HG03097 (cell line): ENCODE data around the gene PGM1.

ENCODE experiments used
- ATAC-seq: cut with Tn5 transposase; IDR thresholded peaks from one replicate; pipeline ENCODE4 v1.9.1; 2021; ENCODE audit not compliant: unreplicated experiment, low FRiP score

PGM1 gene

GRCh38 chr1:63663301-63663700 is 70.1 kb downstream of the PGM1 start:
- no peak for ATAC-seq

DNA sequence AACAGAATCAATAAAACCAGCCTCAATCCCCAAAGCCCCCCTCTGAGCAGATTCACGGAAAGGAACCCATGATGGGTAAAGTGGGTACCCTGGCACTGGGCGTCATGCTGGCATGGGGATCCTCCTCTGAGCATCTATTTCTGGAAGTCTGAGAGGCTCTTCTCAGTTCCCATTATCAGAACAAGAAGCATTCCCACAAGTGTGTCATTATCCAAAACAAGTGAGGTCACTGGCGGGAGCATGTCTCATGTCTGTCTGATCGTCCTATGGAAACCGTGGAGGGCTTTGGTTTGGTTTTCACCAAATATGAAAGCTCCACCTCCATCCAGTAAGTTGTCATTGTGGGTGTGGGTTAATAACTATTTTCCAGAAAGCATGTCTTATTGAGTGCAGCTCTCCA is 70.7 kb downstream of the PGM1 start:
- no peak for ATAC-seq

DNA sequence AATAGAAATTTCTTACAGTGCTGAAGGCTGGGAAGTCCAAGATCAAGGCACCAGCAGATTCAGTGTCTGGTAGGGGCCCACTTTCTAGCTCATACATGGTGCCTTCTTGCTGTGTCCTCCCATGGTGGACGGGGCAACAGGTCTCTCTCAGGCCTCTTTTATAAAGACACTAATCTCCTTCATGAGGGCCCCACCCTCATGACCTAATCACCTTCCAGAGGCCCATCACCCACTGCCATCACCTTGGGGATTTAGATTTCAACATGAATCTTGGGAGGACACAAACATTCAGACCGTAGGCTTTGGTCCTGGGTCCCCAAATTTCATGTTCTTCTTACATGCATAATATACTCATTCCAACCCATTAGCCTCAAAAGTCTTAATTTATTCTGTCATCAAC is 71.5 kb downstream of the PGM1 start:
- no peak for ATAC-seq

- ATAC-seq: no peak
Measured at GRCh38 chr1:63665410-63665809, 72.2 kb downstream of the PGM1 start.

DNA sequence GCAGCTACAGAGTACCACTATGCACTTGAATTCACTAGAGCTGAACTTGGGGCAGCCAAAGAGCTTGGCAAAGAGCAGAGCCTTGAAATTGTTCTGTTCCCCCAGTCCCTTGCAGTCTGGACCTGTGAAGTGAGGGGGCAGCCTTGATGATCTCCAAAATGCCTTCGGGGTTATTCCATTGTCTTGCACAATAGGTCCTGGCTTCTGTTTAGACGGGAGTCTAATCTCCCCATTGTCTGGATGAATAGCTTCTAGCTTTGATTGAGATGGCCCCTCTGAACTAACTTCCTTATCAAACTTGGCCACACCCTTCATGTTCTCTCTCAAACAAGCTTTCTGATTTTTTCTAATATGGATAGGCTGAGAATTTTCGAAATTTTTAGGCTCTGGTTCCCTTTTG is 72.6 kb downstream of the PGM1 start:
- ATAC-seq: no peak

- no peak for ATAC-seq
Measured at GRCh38 chr1:63668298-63668697, 75.1 kb downstream of the PGM1 start.

DNA sequence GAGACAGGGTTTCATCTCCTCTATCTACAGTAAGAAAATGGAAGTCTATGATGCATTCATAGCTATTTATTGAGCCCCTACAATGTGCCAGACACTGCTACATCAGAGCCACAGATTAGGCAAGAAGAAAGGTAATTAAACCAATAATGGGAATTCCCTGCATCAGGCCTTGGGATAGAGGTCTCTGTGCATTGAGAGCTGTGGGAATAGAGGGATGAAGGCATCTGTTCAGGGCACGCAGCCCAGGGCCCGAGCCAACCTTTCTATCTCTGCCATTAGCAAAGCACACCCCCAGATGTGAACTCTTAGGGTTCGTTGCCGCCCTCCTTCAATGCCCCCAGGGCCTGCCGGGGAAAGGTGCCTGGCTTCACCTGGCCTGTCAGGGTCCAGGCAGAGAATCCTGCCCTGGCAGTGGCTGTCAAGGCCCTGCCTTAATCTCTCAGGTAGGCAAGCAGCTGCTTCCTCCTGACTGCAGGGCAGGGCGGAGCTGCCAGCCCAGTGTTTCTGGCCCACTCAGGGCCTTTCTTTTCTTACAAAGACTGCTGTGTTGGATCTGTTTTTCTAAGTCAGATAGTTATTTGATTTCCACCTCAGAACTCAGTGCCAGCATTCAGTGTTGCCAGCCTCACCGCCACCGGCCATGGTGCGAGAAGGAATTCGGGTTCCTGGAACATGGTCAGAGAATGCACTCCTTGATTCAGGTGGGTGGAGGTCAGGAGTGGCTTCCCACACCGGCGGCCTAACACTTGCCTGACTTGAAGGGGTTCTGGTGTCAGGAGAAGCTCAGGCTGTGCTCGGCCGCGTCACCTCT is 76.1 kb downstream of the PGM1 start:
- no peak for ATAC-seq

DNA sequence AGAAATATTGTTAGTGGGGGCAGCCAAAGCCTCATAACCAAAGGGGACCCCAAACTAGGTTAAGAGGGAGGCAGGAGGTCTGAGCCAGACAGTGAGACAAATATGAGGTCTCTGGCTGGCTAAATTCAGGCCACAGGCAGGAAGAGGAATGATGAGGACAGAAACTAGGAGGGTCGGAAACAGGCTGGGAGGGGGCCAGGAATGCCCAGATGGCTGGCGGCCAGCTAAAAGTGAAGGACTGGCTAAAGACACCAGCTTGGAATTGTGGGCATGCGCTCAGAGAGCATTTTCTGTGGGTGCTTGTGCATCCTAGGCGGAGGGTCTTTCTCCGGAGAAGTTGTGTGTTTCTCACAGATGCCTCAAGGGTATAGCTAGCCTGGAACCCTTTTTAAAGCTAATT is 77.0 kb downstream of the PGM1 start:
- no peak for ATAC-seq

- no peak for ATAC-seq
Measured at GRCh38 chr1:63671514-63671913, 78.3 kb downstream of the PGM1 start.

- ATAC-seq: no peak
Measured at GRCh38 chr1:63674238-63674864, 81.1 kb downstream of the PGM1 start.

- no peak for ATAC-seq
Measured at GRCh38 chr1:63674865-63675419, 81.7 kb downstream of the PGM1 start.

GRCh38 chr1:63675420-63675931 is 82.3 kb downstream of the PGM1 start:
- ATAC-seq: no peak

DNA sequence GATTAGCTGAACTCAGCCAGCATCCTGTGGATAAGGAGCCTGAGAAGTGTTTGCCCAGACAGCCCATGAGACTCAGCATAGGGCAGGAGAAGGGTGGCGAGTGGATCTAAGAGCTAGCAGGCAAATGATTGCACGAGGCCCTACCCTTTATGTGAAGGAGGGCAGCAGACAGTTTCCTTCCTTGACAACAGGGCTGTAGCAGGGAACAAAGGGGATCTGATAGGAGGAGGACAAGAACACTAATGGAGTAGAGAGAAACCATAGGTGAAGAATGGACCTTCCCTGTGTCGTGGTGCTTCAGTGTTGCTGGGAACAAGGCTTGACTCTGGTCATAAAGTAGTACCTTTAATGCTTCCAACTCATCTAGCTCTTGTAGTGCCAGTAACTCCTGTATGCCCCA is 84.3 kb downstream of the PGM1 start:
- no peak for ATAC-seq

- ATAC-seq: no peak
Measured at GRCh38 chr1:63678200-63678599, 85.0 kb downstream of the PGM1 start.

- ATAC-seq: no peak
Measured at GRCh38 chr1:63679076-63679475, 85.9 kb downstream of the PGM1 start.

DNA sequence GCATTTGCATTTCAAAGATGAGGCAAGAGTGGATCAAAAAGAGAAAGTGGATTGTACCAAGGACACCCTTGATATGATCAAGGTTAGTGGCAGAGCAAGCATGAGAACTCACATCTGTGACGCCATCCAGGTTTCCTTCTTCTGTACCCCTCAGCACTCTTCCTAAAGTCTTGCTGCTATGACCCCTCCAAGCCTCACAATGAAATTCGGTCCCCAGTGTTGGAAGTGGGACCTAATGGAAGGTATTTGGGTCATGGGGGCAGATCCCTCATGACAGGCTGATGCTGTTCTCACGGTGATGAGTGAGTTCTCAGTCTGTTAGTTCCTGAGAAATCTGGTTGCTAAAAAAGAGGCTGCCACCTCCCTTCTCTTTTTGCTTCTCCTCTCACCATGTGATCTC is 86.4 kb downstream of the PGM1 start:
- ATAC-seq: no peak

GRCh38 chr1:63682936-63683335 is 89.7 kb downstream of the PGM1 start:
- ATAC-seq: no peak

- no peak for ATAC-seq
Measured at GRCh38 chr1:63683759-63684158, 90.5 kb downstream of the PGM1 start.

DNA sequence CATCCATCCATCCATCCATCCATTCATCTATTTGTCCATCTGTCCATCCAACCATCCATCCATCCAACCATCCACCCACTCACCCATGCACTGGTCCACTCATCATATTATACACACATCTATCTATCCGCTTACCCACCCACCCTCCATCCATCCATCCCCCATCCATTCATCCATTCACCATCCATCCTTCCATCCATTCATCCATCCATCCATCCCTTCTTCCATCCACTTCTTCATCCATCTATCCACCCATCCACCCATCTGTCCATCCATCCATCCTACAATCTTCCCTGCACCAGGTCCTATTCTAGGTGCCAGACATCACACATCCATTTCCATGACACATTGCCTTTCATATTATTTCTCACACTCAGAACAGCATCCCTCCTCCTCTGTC is 93.5 kb downstream of the PGM1 start:
- ATAC-seq: no peak

DNA sequence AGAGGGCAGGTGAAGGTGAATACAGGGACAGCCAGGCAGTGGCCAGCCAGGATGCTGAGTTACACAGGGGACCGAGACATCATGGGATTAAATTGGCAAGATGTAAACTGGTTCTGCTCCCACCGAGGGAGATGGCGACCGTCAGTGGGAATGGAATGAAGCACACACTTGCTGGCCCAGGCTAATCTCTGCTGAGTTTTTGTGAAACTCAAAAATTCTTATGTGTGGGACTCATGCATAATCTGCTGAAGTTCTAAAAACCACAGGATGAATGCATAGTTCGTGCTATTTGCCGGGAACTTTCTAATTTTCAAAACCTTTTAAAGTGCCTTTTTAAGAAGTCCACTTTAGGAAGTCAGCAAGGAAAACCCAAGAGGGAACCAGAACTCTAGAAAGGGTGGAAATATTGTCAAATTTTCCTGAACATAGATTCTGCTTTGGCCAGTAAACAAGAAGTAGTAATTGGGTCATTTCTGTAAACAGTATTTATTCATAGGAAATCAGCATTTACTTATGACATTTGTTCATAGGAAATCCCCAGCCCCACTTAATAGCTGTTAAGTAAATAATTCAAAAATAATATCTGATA is 95.2 kb downstream of the PGM1 start:
- no peak for ATAC-seq

DNA sequence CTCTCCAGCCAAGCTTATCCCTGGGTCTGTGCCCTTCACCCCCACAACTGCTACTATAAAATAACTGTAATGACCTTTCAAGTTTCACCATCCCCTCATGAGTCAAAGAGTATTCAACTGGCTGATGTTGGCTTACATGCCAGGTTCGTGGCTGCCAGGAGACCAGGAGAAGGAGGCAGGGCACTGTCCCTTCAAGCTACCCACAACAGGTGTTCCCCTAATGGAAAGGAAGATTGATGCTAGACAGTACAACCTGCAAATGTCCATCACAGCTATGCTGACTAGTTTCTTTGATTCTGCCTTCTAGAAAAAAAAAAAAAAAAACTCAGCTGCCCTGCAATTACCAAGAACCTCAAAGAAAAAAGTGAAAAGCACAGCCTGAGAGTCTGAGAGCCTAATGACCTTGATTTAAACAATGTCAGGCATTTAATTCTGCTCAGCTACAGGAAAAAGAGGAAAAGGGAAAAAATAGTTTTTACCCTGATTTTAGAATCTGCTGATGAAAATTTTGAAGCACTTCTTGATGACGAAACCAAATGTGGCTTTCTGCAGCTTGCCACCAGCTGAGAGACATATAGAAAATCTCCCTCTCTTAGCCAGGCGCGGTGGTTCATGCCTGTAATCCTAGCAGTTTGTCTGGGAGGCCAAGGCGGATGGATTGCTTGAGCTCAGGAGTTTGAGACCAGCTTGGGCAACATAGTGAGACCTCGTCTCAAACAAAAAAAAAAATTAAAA is 97.9 kb downstream of the PGM1 start:
- no peak for ATAC-seq
